Fibroblast of lung (primary cell): ENCODE data around the gene HIPK2.
"Not testable (repeated sequence)": the region's sequence is repeated elsewhere in the genome, so short reads cannot be mapped to it uniquely, and the experiment has no call there.

ENCODE experiments used
- EZH2 ChIP-seq: IDR thresholded peaks from 2 replicates; pipeline ENCODE4 v1.5.1; 2012; ENCODE audit warnings: low read length, control low read depth, mild to moderate bottlenecking; ENCODE audit errors: missing control alignments
- TF ChIP-seq, protein P1 (sequence below), 2 donors: IDR thresholded peaks in 1 of 2; conservative IDR thresholded peaks in 1 of 2; 1 replicate in 1 of 2; 2 replicates in 1 of 2; pipeline ENCODE4 v1.5.1; 2011 to 2012; ENCODE audit warnings: low read length in 2 of 2, control low read depth in 1 of 2, inconsistent platforms in 1 of 2, low read depth in 1 of 2, mild to moderate bottlenecking in 1 of 2

- TF ChIP-seq, protein P1, sequence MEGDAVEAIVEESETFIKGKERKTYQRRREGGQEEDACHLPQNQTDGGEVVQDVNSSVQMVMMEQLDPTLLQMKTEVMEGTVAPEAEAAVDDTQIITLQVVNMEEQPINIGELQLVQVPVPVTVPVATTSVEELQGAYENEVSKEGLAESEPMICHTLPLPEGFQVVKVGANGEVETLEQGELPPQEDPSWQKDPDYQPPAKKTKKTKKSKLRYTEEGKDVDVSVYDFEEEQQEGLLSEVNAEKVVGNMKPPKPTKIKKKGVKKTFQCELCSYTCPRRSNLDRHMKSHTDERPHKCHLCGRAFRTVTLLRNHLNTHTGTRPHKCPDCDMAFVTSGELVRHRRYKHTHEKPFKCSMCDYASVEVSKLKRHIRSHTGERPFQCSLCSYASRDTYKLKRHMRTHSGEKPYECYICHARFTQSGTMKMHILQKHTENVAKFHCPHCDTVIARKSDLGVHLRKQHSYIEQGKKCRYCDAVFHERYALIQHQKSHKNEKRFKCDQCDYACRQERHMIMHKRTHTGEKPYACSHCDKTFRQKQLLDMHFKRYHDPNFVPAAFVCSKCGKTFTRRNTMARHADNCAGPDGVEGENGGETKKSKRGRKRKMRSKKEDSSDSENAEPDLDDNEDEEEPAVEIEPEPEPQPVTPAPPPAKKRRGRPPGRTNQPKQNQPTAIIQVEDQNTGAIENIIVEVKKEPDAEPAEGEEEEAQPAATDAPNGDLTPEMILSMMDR (conservative IDR thresholded peaks at IDR 0.05 in 1 of 2, IDR thresholded peaks at IDR 0.05 in 1 of 2; ENCODE audit: low read depth in 1 of 2, low read length in 2 of 2): not testable (repeated sequence)
- not testable (repeated sequence) for TF ChIP-seq EZH2
These were observed 166.2 kb downstream of the HIPK2 start for GRCh38 chr7:139611556-139611955.
